Measurements from ENCODE around the gene RAVER2. TPM values are rescaled to one million over a fixed set of nuclear protein-coding genes. Genes with fewer than 3 reads are reported as not detected.

RAVER2 gene
- total and polyA plus RNA-seq, 10 of the 15 experiments (the other 5 are each of a cell fraction or from before 2014, with no cell fraction given): 0.09 to 0.59 (median 0.41) TPM; not detected in 2

- TF ChIP-seq POLR2AphosphoS5 (IDR thresholded peaks at IDR 0.05; ENCODE audit: low read length) (no peak), ZNF274 (IDR thresholded peaks at IDR 0.05; ENCODE audit: insufficient read depth, insufficient read length) (no peak), ZBTB40 (IDR thresholded peaks at IDR 0.05; ENCODE audit: borderline replicate concordance) (no peak), RUNX3 (IDR thresholded peaks at IDR 0.05; ENCODE audit: low read length) (no peak)
- Histone ChIP-seq H2AFZ (ENCODE audit: control insufficient read depth, low read depth, low read length) (no peak overlapping the region), H3K27me3 (replicated peaks in 1 of 2; ENCODE audit: control insufficient read depth in 2 of 2, insufficient read depth in 2 of 2, low read length in 1 of 2) (no peaks in the 10 kb centered on the region), H3K4me2 (ENCODE audit: control insufficient read depth, insufficient read depth) (no peak overlapping the region), H3K9me3 (replicated peaks; ENCODE audit: control insufficient read depth, insufficient read depth, low read length) (no peaks in the 10 kb centered on the region), H3K4me3 (no peak overlapping the region), H3K27ac (ENCODE audit: control insufficient read depth, insufficient read depth) (no peak overlapping the region), H3K36me3 (ENCODE audit: control insufficient read depth in 2 of 2, insufficient read depth in 2 of 2, low read length in 1 of 2) (peaks cover 8 to 37% of the 10 kb centered on the region in 2 experiments), H3K79me2 (ENCODE audit: control insufficient read depth, insufficient read depth, low read length) (no peaks in the 10 kb centered on the region), H4K20me1 (ENCODE audit: control insufficient read depth, insufficient read depth) (no peaks in the 10 kb centered on the region; the same call in 1 of the 2 replicates), H3K9ac (ENCODE audit: control insufficient read depth, insufficient read depth, low read length) (no peak overlapping the region), H3K4me1 (ENCODE audit: control insufficient read depth, insufficient read depth, low read length) (peaks cover 7% of the 10 kb centered on the region)
- ChIA-PET POLR2A (no interaction called here), CTCF (interaction anchor here (0.6 kb wide), 1 partner anchor 20 kb away, joined by 4 read pairs; no protein-coding TSS in a partner anchor), RAD21 (ENCODE audit: unreplicated experiment) (no interaction called here), SMC1A (ENCODE audit: uncharacterized antibody, unreplicated experiment) (no interaction called here)
- intact Hi-C loops (cut with micrococcal nuclease; ENCODE audit: unreplicated experiment): no loop called here
- WGBS (ENCODE audit: insufficient coverage, insufficient replicate concordance, low lambda C conversion rate, missing lambda C conversion rate): 77% methylated on average over 7 of the region's 7 CpGs
- no peak for DNase-seq (ENCODE audit: low read depth, low spot score)
- FAIRE-seq: no peak
- in situ Hi-C loops (cut with MboI): no loop called here
- no TSS peak for BruUV-seq (replicated peaks)
- ATAC-seq: no peak
Measured at GRCh38 chr1:64844175-64844574, 99.3 kb downstream of the RAVER2 start.

All from GM12878 (cell line).